ENCODE results near the gene PRKN. TPM values are rescaled to one million over a fixed set of nuclear protein-coding genes. Genes with fewer than 3 reads are reported as not detected.

The PRKN gene
- total and polyA plus RNA-seq, 9 donors: 3.0 to 15.0 (median 9.2) TPM

DNA sequence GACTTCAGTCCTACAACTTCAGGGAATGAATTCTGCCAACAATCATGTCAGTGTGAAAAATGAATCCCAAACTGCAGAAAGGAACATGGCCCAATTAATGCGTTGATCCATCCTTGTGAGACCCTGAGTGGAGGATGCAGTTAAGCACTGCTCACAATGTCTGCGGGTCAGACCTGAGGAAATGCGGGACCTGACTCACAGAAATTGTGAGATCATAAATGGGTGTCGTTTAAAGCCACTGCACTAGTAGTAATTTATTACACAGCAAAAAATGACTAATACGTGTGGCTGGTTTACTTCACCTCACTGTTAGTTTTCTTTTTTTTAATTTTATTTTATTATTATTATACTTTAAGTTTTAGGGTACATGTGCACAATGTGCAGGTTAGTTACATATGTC, 505.0 kb downstream of the PRKN start:
- intact Hi-C loops (cut with DNase I): no loop called here
- Histone ChIP-seq H3K27me3 (no peaks in the 10 kb centered on the region), H3K36me3 (no peaks in the 10 kb centered on the region), H3K4me3 (no peak overlapping the region), H3K9me3 (no peaks in the 10 kb centered on the region), H3K27ac (no peak overlapping the region), H3K4me1 (ENCODE audit: insufficient read depth) (no peaks in the 10 kb centered on the region)
- DNase-seq: no peak
- TF ChIP-seq EP300 (IDR thresholded peaks at IDR 0.05): no peak
- TF ChIP-seq, protein P1, sequence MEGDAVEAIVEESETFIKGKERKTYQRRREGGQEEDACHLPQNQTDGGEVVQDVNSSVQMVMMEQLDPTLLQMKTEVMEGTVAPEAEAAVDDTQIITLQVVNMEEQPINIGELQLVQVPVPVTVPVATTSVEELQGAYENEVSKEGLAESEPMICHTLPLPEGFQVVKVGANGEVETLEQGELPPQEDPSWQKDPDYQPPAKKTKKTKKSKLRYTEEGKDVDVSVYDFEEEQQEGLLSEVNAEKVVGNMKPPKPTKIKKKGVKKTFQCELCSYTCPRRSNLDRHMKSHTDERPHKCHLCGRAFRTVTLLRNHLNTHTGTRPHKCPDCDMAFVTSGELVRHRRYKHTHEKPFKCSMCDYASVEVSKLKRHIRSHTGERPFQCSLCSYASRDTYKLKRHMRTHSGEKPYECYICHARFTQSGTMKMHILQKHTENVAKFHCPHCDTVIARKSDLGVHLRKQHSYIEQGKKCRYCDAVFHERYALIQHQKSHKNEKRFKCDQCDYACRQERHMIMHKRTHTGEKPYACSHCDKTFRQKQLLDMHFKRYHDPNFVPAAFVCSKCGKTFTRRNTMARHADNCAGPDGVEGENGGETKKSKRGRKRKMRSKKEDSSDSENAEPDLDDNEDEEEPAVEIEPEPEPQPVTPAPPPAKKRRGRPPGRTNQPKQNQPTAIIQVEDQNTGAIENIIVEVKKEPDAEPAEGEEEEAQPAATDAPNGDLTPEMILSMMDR (IDR thresholded peaks at IDR 0.05): no peak
- WGBS, 3 donors: 89 to 98% (median 94%) methylated on average over 5 of the region's 5 CpGs

DNA sequence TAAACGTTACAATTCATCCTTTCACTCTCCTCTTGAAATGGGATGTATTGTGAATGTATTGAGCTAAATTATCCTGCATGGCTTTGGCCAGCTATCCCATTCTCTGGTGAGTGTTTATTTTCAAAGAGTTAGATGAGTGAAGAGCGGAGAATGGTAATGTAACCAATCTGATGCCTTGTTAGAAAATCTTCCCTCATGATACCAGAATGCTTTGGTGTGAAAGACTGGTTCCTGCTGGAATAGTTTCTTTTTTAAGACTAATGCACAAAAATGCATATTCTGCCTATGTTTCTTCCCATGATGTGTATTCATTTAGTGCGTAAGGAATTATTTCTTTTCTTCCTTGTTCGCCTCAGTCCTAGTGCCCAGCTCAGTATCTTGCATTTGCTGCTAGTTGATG, 506.7 kb downstream of the PRKN start:
- Histone ChIP-seq H3K9me3 (no peaks in the 10 kb centered on the region), H3K36me3 (no peaks in the 10 kb centered on the region), H3K27ac (no peak overlapping the region), H3K4me1 (ENCODE audit: insufficient read depth) (no peaks in the 10 kb centered on the region), H3K4me3 (no peak overlapping the region), H3K27me3 (no peaks in the 10 kb centered on the region)
- 94 to 96% (median 95%) methylated on average over 4 of the region's 4 CpGs for WGBS, 3 donors
- intact Hi-C loops (cut with DNase I): no loop called here
- DNase-seq: no peak
- TF ChIP-seq EP300 (IDR thresholded peaks at IDR 0.05) (no peak), POLR2A (IDR thresholded peaks at IDR 0.05) (no peak)
- TF ChIP-seq, protein P1 (IDR thresholded peaks at IDR 0.05): no peak

- H3K4me3 ChIP-seq: no peak overlapping the region
- no peaks in the 10 kb centered on the region for H3K9me3 ChIP-seq
- intact Hi-C loops (cut with DNase I): no loop called here
- TF ChIP-seq EP300 (IDR thresholded peaks at IDR 0.05) (no peak), POLR2A (IDR thresholded peaks at IDR 0.05) (no peak)
- TF ChIP-seq, protein P1 (IDR thresholded peaks at IDR 0.05): no peak
- H3K4me1 ChIP-seq (ENCODE audit: insufficient read depth): no peaks in the 10 kb centered on the region
- H3K27me3 ChIP-seq: no peaks in the 10 kb centered on the region
- no peak overlapping the region for H3K27ac ChIP-seq
- WGBS, 3 donors: 79 to 86% (median 79%) methylated on average over 4 of the region's 4 CpGs
- H3K36me3 ChIP-seq: no peaks in the 10 kb centered on the region
- no peak for DNase-seq
These were observed 508.3 kb downstream of the PRKN start for GRCh38 chr6:162219266-162219665.

DNA sequence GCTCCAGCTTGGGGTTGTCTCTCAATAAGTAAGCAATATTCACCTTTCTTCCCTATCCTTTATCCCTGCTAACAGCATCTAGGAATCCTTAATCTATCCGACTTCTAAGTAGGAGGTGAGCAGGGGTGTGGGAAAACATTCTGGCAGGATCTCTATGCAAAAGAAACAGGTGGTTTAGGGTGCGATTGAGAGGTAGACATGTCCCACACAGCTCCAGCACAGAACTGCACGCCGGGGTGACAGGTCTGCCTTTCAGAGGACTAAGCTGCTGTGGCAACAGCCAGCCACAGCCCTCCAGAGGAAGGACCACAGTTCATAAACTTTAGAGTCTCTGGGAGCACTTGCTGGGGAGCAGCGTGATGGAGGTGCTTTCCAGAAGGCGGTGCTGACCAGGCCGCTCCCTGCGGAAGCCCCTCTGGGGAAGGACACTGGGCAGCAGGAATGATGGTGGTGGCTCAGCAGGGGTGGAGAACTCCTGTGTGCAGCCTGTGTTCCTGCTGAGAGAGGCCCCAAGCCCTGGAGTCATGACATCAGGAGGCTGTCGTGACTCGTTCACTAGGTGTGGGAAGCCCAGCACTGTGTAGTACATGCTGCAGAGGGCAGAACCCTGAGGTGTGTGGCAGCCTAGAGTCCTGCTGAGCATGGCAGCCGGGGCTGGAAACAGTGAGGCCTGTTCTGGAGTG, 509.6 kb downstream of the PRKN start:
- DNase-seq: no peak
- intact Hi-C loops (cut with DNase I): no loop called here
- H3K4me1 ChIP-seq (ENCODE audit: insufficient read depth): no peaks in the 10 kb centered on the region
- H3K4me3 ChIP-seq: no peak overlapping the region
- H3K9me3 ChIP-seq: no peaks in the 10 kb centered on the region
- WGBS, 3 donors: 89 to 94% (median 91%) methylated on average over 11 of the region's 11 CpGs
- no peaks in the 10 kb centered on the region for H3K36me3 ChIP-seq
- no peaks in the 10 kb centered on the region for H3K27me3 ChIP-seq
- TF ChIP-seq EP300 (IDR thresholded peaks at IDR 0.05) (no peak), POLR2A (IDR thresholded peaks at IDR 0.05) (no peak)
- TF ChIP-seq, protein P1 (IDR thresholded peaks at IDR 0.05): no peak
- no peak overlapping the region for H3K27ac ChIP-seq
